SK-N-MC (cell line): ENCODE results near the gene EFS.

Source experiments
- DNase-seq: peaks from one replicate; pipeline ENCODE4 v3.0.0-alpha.2; 2011; ENCODE audit warnings: low read depth, low spot score
- H3K27ac ChIP-seq: fragments of 200-600 bp; sonication (generic); 2 replicates; pipeline ENCODE4 v1.5.1; 2016; ENCODE audit warnings: mixed run types
- H3K36me3 ChIP-seq: fragments of 200-600 bp; sonication (generic); 2 replicates; pipeline ENCODE4 v1.6.1; 2017; ENCODE audit warnings: antibody characterized with exemption, low read length, mixed read lengths; ENCODE audit not compliant: insufficient read depth
- H3K4me3 ChIP-seq: fragments of 200-600 bp; sonication (generic); 2 replicates; pipeline ENCODE4 v1.5.1; 2016
- H3K9ac ChIP-seq: fragments of 200-600 bp; sonication (generic); 2 replicates; pipeline ENCODE4 v1.8.0; 2017; ENCODE audit warnings: mixed run types, mixed read lengths; ENCODE audit not compliant: insufficient read length
- H3K9me3 ChIP-seq: fragments of 200-600 bp; sonication (generic); 2 replicates; pipeline ENCODE4 v1.6.1; 2017; ENCODE audit warnings: low read depth, mild to moderate bottlenecking, antibody characterized with exemption, low read length, moderate library complexity, mixed read lengths
- EZH2 ChIP-seq: fragments of 200-600 bp; sonication (generic); IDR thresholded peaks from one replicate; pipeline ENCODE4 v1.6.1; 2017; ENCODE audit warnings: antibody characterized with exemption
- FOXP2 ChIP-seq: optimal IDR thresholded peaks from 2 replicates; pipeline ENCODE3; 2011; ENCODE audit warnings: mild to moderate bottlenecking, moderate library complexity; ENCODE audit not compliant: insufficient read depth; ENCODE audit errors: extremely low read length, control extremely low read depth
- POLR2AphosphoS5 ChIP-seq: IDR thresholded peaks from 2 replicates; pipeline ENCODE4 v1.6.1; 2012; ENCODE audit warnings: mild to moderate bottlenecking, low read depth, low read length, borderline replicate concordance

EFS gene

DNA sequence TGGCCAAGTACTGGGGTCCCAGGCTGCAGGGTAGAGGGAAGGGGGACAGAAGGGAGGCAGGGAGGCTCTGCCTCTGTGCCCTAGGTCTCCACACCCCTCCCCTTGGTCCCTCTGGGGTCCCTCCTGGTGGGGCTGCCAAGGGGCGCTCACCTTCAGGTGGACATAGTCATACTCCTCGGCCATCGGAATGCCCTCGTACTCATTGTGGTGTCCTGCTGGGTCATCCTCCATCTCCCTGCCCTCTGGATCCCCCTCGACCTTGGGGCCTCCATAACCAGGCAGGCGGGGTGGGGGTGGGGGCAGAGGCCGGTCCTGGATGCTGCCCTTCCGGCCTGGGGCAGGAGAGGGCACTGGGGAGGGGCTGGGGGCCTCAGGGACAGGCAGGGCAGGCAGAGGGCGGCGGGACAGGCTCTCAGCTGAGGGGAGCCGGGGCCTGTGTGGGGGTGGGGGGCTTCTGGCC is 5.8 kb downstream of the EFS start:
- DNase-seq: no peak
- no peak overlapping the region for H3K4me3 ChIP-seq
- H3K9ac ChIP-seq: no peak overlapping the region
- TF ChIP-seq POLR2AphosphoS5: 0 out of 2 replicates have a peak, but pooled peaks have one; percentile 9
- TF ChIP-seq FOXP2: no peak
- TF ChIP-seq EZH2: no peak
- no peaks in the 10 kb centered on the region for H3K9me3 ChIP-seq
- H3K36me3 ChIP-seq: peaks cover 49% of the 10 kb centered on the region
- no peak overlapping the region for H3K27ac ChIP-seq

DNA sequence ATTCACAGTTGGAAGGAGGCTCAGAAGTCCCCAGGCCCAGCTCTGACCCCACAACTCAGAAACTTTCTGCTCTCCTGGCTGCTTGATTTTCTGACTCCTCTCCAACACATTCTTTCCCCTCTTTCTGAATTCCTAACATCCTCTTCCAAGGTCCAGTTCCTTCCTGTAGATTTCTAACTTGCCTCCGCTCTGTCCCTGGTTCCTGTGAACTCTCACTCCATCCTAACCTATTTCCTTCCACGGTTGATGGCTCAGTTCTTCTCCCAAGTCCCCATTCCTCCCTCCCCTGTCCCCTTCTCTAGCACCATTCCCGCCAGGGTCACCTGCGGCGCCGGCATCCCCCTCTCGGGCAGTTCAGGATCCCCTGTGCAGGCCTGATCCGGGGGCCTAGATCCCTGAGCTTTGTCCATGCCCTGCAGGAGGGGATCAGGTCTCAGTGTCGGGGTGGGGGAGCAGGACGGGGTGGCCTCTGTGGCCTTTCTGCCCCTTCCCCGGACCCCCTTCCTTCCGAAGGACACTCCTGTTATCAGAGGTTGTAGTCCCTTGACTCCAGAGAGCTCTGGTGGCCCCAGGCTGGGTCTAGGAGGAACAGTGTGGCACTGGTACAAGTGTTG is 6.3 kb downstream of the EFS start:
- no peak overlapping the region for H3K27ac ChIP-seq
- no peak; the same call in 1 of the 2 replicates for TF ChIP-seq POLR2AphosphoS5
- TF ChIP-seq EZH2: no peak
- TF ChIP-seq FOXP2: no peak
- no peak overlapping the region for H3K9ac ChIP-seq
- no peaks in the 10 kb centered on the region for H3K9me3 ChIP-seq
- no peak for DNase-seq
- H3K4me3 ChIP-seq: no peak overlapping the region
- peaks cover 44% of the 10 kb centered on the region for H3K36me3 ChIP-seq

DNA sequence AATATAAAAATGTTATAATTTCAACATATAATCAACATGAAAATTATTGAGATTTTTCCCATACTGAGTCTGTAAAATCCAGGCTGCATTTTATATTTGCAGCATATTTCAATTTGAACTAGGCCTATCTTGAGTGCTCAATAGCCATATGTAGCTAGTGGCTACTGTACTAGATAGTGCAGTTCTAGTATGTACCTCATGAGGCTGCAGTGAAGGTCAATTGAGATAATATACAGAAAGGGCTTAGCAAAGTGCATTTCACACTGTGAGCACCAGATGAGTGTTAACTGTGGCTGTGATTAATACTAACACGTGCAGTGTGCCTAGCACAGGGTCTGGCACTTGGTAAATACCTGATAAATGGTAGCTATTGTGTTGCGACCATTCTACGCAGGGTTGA is 6.9 kb downstream of the EFS start:
- no peak overlapping the region for H3K9ac ChIP-seq
- no peak overlapping the region for H3K27ac ChIP-seq
- H3K4me3 ChIP-seq: no peak overlapping the region
- no peak for DNase-seq
- peaks cover 38% of the 10 kb centered on the region for H3K36me3 ChIP-seq
- no peaks in the 10 kb centered on the region for H3K9me3 ChIP-seq
- TF ChIP-seq FOXP2: no peak
- TF ChIP-seq EZH2: no peak
- no peak for TF ChIP-seq POLR2AphosphoS5

GRCh38 chr14:23357261-23357660 is 7.7 kb downstream of the EFS start:
- TF ChIP-seq FOXP2 (no peak), POLR2AphosphoS5 (no peak)
- no peak overlapping the region for H3K4me3 ChIP-seq
- H3K27ac ChIP-seq: no peak overlapping the region
- H3K9ac ChIP-seq: no peak overlapping the region
- no peaks in the 10 kb centered on the region for H3K9me3 ChIP-seq
- peaks cover 37% of the 10 kb centered on the region for H3K36me3 ChIP-seq
- DNase-seq: no peak

DNA sequence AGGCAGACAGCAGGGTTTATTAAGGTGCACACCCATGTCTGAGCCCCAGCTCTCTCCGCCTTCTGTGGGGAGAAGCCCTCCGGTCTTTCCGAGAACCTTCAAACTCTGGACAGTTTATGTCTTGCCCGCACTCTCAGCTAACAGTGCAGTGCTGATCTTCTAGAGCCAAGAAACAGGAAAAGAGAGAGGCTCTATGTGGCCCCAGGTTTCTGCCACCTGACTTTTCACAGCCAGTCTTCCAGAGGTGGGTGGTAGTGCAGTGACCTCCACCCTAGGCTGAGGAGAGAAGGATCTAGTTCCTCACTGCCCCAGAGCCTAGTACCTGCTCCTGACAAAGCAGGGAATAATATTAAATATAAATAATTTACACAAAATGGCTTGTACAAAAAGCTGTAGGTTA is 8.3 kb downstream of the EFS start:
- TF ChIP-seq POLR2AphosphoS5 (no peak), FOXP2 (no peak), EZH2 (no peak)
- Histone ChIP-seq H3K27ac (no peak overlapping the region), H3K9me3 (no peaks in the 10 kb centered on the region), H3K36me3 (peaks cover 34% of the 10 kb centered on the region), H3K4me3 (no peak overlapping the region), H3K9ac (no peak overlapping the region)
- no peak for DNase-seq

DNA sequence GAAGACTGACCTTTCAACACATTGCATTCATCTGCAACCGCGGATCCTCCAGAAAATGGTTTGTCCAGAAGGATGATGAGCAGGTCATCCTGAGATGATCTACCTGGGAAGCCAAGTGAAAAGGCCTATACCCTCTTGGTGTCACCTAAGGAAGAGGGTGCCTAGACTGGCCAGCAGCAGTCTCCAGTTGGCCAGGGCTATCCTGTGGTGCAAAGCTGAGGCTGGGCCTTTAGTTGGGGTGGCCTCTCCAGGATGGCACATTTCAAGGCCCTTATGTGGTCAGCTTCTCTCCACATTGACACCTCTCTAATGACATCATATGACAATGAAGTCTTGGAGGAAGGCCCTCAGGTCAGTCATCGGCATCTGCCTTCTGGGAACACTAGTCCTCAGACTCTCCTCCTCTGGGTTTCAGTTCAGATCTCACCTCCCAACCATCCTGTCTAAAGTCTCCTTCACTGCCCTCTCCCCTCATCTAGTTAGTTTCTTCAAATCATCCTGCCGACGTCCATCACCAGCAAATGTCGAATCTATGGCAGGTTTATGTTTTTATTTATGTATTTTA is 9.0 kb downstream of the EFS start:
- TF ChIP-seq POLR2AphosphoS5: peak; percentile 35; the same call in 1 of the 2 replicates
- TF ChIP-seq EZH2: no peak
- TF ChIP-seq FOXP2: no peak
- peaks cover 27% of the 10 kb centered on the region for H3K36me3 ChIP-seq
- H3K4me3 ChIP-seq: no peak overlapping the region
- H3K9me3 ChIP-seq: no peaks in the 10 kb centered on the region
- H3K27ac ChIP-seq: no peak overlapping the region
- no peak for DNase-seq
- H3K9ac ChIP-seq: no peak overlapping the region

DNA sequence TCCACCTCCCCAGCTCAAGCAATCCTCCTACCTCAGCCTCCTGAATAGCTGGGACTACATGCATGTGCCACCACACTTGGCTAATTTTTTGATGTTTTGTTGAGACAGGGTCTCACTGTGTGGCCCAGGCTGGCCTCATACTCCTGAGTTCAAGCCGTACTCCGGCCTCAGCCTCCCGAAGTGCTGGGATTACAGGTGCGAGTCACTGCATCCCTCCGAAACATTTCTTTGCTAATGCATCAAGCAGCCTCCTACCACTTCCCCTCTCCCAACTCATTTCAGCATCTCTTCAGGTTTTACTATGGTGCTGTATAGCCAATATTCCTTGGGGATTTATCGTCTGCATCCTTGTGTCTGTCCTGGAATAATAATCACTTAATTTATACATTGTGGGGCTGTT is 10.0 kb downstream of the EFS start:
- Histone ChIP-seq H3K9ac (no peak overlapping the region), H3K4me3 (no peak overlapping the region), H3K36me3 (peaks cover 18% of the 10 kb centered on the region), H3K27ac (no peak overlapping the region), H3K9me3 (no peaks in the 10 kb centered on the region)
- TF ChIP-seq POLR2AphosphoS5 (peak; percentile 27; the same call in 1 of the 2 replicates), EZH2 (no peak)
- DNase-seq: no peak

GRCh38 chr14:23353433-23353780 is 11.6 kb downstream of the EFS start:
- Histone ChIP-seq H3K36me3 (peaks cover 4% of the 10 kb centered on the region; the same call in 1 of the 2 replicates), H3K9ac (no peak overlapping the region), H3K9me3 (no peaks in the 10 kb centered on the region), H3K4me3 (no peak overlapping the region), H3K27ac (no peak overlapping the region)
- no peak for DNase-seq
- TF ChIP-seq EZH2 (no peak), POLR2AphosphoS5 (no peak), FOXP2 (no peak)
